HG03139 (cell line): ENCODE results near the gene VAMP8.
A peak's percentile ranks its signal among the peaks of the same experiment; 100 is the strongest.
"Not testable (repeated sequence)": the region's sequence is repeated elsewhere in the genome, so short reads cannot be mapped to it uniquely, and the experiment has no call there.

Experiments used
- ATAC-seq: cut with Tn5 transposase; IDR thresholded peaks from one replicate; pipeline ENCODE4 v1.9.1; 2021; ENCODE audit not compliant: unreplicated experiment

VAMP8 gene

GRCh38 chr2:85547089-85547858, 30.1 kb upstream of the VAMP8 start:
- no peak for ATAC-seq

- ATAC-seq: no peak
Measured at GRCh38 chr2:85547859-85548607, 29.4 kb upstream of the VAMP8 start.

GRCh38 chr2:85548608-85548900, 28.8 kb upstream of the VAMP8 start:
- no peak for ATAC-seq

- no peak for ATAC-seq
Measured at GRCh38 chr2:85549095-85549494, 28.3 kb upstream of the VAMP8 start.

- ATAC-seq: no peak
Measured at GRCh38 chr2:85549826-85550225, 27.6 kb upstream of the VAMP8 start.

GRCh38 chr2:85550486-85550885, 26.9 kb upstream of the VAMP8 start:
- ATAC-seq: no peak

GRCh38 chr2:85551698-85552678, 25.4 kb upstream of the VAMP8 start:
- peak; percentile 72 for ATAC-seq

- ATAC-seq: no peak
Measured at GRCh38 chr2:85553184-85553583, 24.2 kb upstream of the VAMP8 start.

GRCh38 chr2:85554980-85555612, 22.3 kb upstream of the VAMP8 start:
- no peak for ATAC-seq

GRCh38 chr2:85557130-85557529, 20.3 kb upstream of the VAMP8 start:
- no peak for ATAC-seq

- ATAC-seq: no peak
Measured at GRCh38 chr2:85558160-85558559, 19.2 kb upstream of the VAMP8 start.

GRCh38 chr2:85560403-85560726, 17.0 kb upstream of the VAMP8 start:
- ATAC-seq: not testable (repeated sequence)

- ATAC-seq: no peak
Measured at GRCh38 chr2:85560812-85561279, 16.5 kb upstream of the VAMP8 start.

GRCh38 chr2:85561280-85562212, 15.8 kb upstream of the VAMP8 start, which contains the start of gene GGCX:
TSS of gene GGCX (minus strand) at chr2:85561493. CDS start at chr2:85561428, 65 bp downstream.
- ATAC-seq: peak; percentile 89

- ATAC-seq: no peak
Measured at GRCh38 chr2:85564144-85564563, 13.2 kb upstream of the VAMP8 start.

- no peak for ATAC-seq
Measured at GRCh38 chr2:85566265-85566664, 11.1 kb upstream of the VAMP8 start.

- ATAC-seq: no peak
Measured at GRCh38 chr2:85575739-85576138, 1.6 kb upstream of the VAMP8 start.

- no peak for ATAC-seq
Measured at GRCh38 chr2:85577063-85577385, 362 bp upstream of the VAMP8 start.

- no peak for ATAC-seq
Measured at GRCh38 chr2:85578243-85579180, 1.1 kb downstream of the VAMP8 start.
